ENCODE data around the gene CYTH4. TPM values are rescaled to one million over a fixed set of nuclear protein-coding genes. Genes with fewer than 3 reads are reported as not detected.

Gene CYTH4
- total and polyA plus RNA-seq, 2 of the 8 experiments (the other 6 are each of a cell fraction or from before 2014, with no cell fraction given), result 0.09 TPM; not detected in 1

DNA sequence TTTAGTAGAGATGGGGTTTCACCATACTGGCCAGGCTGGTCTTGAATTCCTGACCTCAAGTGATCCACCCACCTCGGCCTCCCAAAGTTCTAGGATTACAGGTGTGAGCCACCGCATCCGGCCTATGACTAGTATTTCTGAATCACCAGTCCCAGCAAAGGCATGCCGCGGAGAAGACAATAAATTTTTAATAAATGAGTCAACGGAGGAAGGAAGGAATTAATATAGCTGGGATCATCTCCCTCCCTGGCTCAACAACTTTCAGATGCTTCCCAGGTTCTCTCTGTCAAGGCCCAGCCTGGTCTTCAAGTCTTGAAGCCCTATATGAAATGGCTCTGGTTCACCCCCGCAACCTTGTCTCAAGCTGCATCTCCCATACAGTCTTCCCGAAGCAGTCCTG lies 45.7 kb downstream of the CYTH4 start:
- H2BK20ac ChIP-seq (ENCODE audit: low read length), result no peak overlapping the region
- no peak overlapping the region for H3K4ac ChIP-seq (replicated peaks; ENCODE audit: insufficient read length, low read depth, low read length)
- peaks cover 9% of the 10 kb centered on the region; the same call in 1 of the 2 replicates for H3K23me2 ChIP-seq (ENCODE audit: low read depth, low read length)
- no peak overlapping the region for H2AK5ac ChIP-seq (ENCODE audit: low read depth, low read length)
- no peak overlapping the region for H3K9ac ChIP-seq (replicated peaks in 1 of 4; ENCODE audit: extremely low read depth in 1 of 4, low read depth in 3 of 4, low read length in 3 of 4)
- H3K79me1 ChIP-seq (ENCODE audit: low read depth, low read length), result no peaks in the 10 kb centered on the region
- H2BK12ac ChIP-seq (ENCODE audit: low read depth, low read length), result no peak overlapping the region
- no peak overlapping the region for H2BK120ac ChIP-seq (replicated peaks; ENCODE audit: low read depth, low read length)
- H4K91ac ChIP-seq (replicated peaks; ENCODE audit: insufficient read length, low read length), result no peak overlapping the region
- no peaks in the 10 kb centered on the region for H3K79me2 ChIP-seq (ENCODE audit: control insufficient read depth in 1 of 2, insufficient read depth in 2 of 2, low read length in 2 of 2)
- H4K5ac ChIP-seq (ENCODE audit: insufficient read length, low read depth, low read length), result no peak overlapping the region
- ChIA-PET POLR2A (ENCODE audit: partially characterized antibody) (interaction anchor here (1.1 kb wide), 1 partner anchor 9 kb away, joined by 3 read pairs; no protein-coding TSS in a partner anchor), CTCF (ENCODE audit: partially characterized antibody) (interaction anchor here (0.6 to 7.5 kb wide), 5 partner anchors 11 to 190 kb away, joined by 3 to 61 read pairs (median 3); no protein-coding TSS in a partner anchor)
- H3K18ac ChIP-seq (ENCODE audit: extremely low read depth, low read length), result no peak overlapping the region
- WGBS, 2 experiments (ENCODE audit: extremely low coverage in 1 of 2, insufficient coverage in 1 of 2, insufficient read length in 1 of 2, insufficient replicate concordance in 2 of 2, low coverage in 1 of 2, low lambda C conversion rate in 2 of 2, missing lambda C conversion rate in 1 of 2), result 88% methylated on average over 8 of the region's 8 CpGs; no CpG with 5 or more reads in 1 of the 2 experiments
- H3K14ac ChIP-seq (ENCODE audit: insufficient read length), result no peak overlapping the region
- H2AFZ ChIP-seq (ENCODE audit: low read length), result no peak overlapping the region
- no peak overlapping the region for H3K27ac ChIP-seq (ENCODE audit: low read depth, low read length)
- FAIRE-seq (no peak), DNase-seq (ENCODE audit: low read depth in 1 of 2, low spot score in 2 of 2) (no peak)
- no peaks in the 10 kb centered on the region for H3K9me3 ChIP-seq (ENCODE audit: insufficient read depth in 2 of 2, low read depth in 1 of 2, low read length in 1 of 2)
- no peaks in the 10 kb centered on the region for H4K20me1 ChIP-seq (replicated peaks in 1 of 2; ENCODE audit: control insufficient read depth in 1 of 2, insufficient read depth in 2 of 2, low read length in 2 of 2)
- H3K4me1 ChIP-seq (replicated peaks in 1 of 4; ENCODE audit: control insufficient read depth in 3 of 4, insufficient read depth in 4 of 4, low read length in 3 of 4), result peaks cover 7 to 29% (median 13%) of the 10 kb centered on the region in 4 experiments
- no peak overlapping the region for H2BK5ac ChIP-seq (ENCODE audit: low read depth, low read length)
- H2BK15ac ChIP-seq (ENCODE audit: low read length), result no peak overlapping the region
- H4K8ac ChIP-seq (ENCODE audit: extremely low read depth, insufficient read depth, low read length), result no peak overlapping the region
- no peak overlapping the region for H3K23ac ChIP-seq (ENCODE audit: insufficient read length)
- no peak overlapping the region for H3K4me3 ChIP-seq (ENCODE audit: extremely low read depth in 1 of 4, insufficient read depth in 2 of 4, low read depth in 3 of 4, low read length in 4 of 4)
- no peak overlapping the region for H3K4me2 ChIP-seq (ENCODE audit: insufficient read depth in 1 of 2, low read depth in 2 of 2, low read length in 2 of 2)
- H3K56ac ChIP-seq (replicated peaks; ENCODE audit: insufficient read length, low read depth, low read length), result no peak overlapping the region
- H3K36me3 ChIP-seq (ENCODE audit: control insufficient read depth in 2 of 4, insufficient read depth in 4 of 4, low read length in 3 of 4), result no peaks in the 10 kb centered on the region
- H3K27me3 ChIP-seq (replicated peaks in 1 of 4; ENCODE audit: control insufficient read depth in 3 of 4, extremely low read depth in 1 of 4, insufficient read depth in 3 of 4, low read length in 3 of 4), result peaks cover 0 to 27% (median 17%) of the 10 kb centered on the region in 4 experiments; a peak in 6 of 7 replicates
- TF ChIP-seq TAF1 (IDR thresholded peaks at IDR 0.05; ENCODE audit: low read depth, low read length) (no peak), CBX5 (IDR thresholded peaks at IDR 0.05; ENCODE audit: low read depth, low read length) (no peak), SRF (IDR thresholded peaks at IDR 0.05; ENCODE audit: low read depth, low read length) (no peak), RXRA (IDR thresholded peaks at IDR 0.05; ENCODE audit: insufficient read depth, low read depth, low read length) (no peak), KDM5A (IDR thresholded peaks at IDR 0.05; ENCODE audit: low read length) (no peak), CTBP2 (IDR thresholded peaks at IDR 0.05; ENCODE audit: borderline replicate concordance, insufficient read depth, insufficient read length, low read length) (no peak), BCL11A (IDR thresholded peaks at IDR 0.05; ENCODE audit: low read depth in 2 of 2, low read length in 2 of 2) (no peak), ZNF274 (IDR thresholded peaks at IDR 0.05; ENCODE audit: borderline replicate concordance, extremely low read depth, low read length) (no peak), HDAC6 (IDR thresholded peaks at IDR 0.05; ENCODE audit: low read depth, low read length) (no peak), EZH2 (IDR thresholded peaks at IDR 0.05; ENCODE audit: low read depth, low read length, severe bottlenecking) (no peak), KDM1A (IDR thresholded peaks at IDR 0.05; ENCODE audit: borderline replicate concordance, low read length) (no peak), TBP (IDR thresholded peaks at IDR 0.05; ENCODE audit: low read depth, low read length) (no peak), BACH1 (IDR thresholded peaks at IDR 0.05; ENCODE audit: low read length) (no peak)
- TF ChIP-seq, protein P1, sequence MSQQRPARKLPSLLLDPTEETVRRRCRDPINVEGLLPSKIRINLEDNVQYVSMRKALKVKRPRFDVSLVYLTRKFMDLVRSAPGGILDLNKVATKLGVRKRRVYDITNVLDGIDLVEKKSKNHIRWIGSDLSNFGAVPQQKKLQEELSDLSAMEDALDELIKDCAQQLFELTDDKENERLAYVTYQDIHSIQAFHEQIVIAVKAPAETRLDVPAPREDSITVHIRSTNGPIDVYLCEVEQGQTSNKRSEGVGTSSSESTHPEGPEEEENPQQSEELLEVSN (IDR thresholded peaks at IDR 0.05), result no peak

All from H1 (cell line).